ENCODE measurements around the gene PLA2G2A. TPM values are rescaled to one million over a fixed set of nuclear protein-coding genes. Genes with fewer than 3 reads are reported as not detected.

Gene PLA2G2A
- total RNA-seq, 1 experiment from 2014 or later = 7.1 TPM

- H3K4me1 ChIP-seq (ENCODE audit: insufficient read depth, low read length) = no peaks in the 10 kb centered on the region; the same call in 1 of the 2 replicates
- H2BK12ac ChIP-seq (ENCODE audit: insufficient read length, low read depth, low read length) = no peak overlapping the region
- no peak overlapping the region for H4K91ac ChIP-seq (ENCODE audit: insufficient read length, low read depth, low read length)
- no peak overlapping the region for H2BK5ac ChIP-seq (ENCODE audit: insufficient read length, low read length)
- H3K9ac ChIP-seq (ENCODE audit: extremely low read depth, insufficient read length, low read length) = no peak overlapping the region
- H3K79me2 ChIP-seq (ENCODE audit: insufficient read depth, low read length) = no peaks in the 10 kb centered on the region
- no peaks in the 10 kb centered on the region for H3K27me3 ChIP-seq (ENCODE audit: insufficient read depth, low read length)
- no peak overlapping the region for H3K56ac ChIP-seq (ENCODE audit: insufficient read length, low read depth, low read length)
- no peak overlapping the region for H3K14ac ChIP-seq (ENCODE audit: insufficient read depth, low read length)
- no peak overlapping the region for H3K23ac ChIP-seq (ENCODE audit: insufficient read length, low read depth, low read length)
- no peak overlapping the region for H2BK15ac ChIP-seq (ENCODE audit: low read depth, low read length)
- no peaks in the 10 kb centered on the region for H3K9me3 ChIP-seq (ENCODE audit: control insufficient read depth, low read depth, low read length)
- peaks cover 7% of the 10 kb centered on the region; the same call in 1 of the 2 replicates for H3K27me3 Mint-ChIP-seq (ENCODE audit: low read depth)
- no peak overlapping the region for H4K8ac ChIP-seq (replicated peaks; ENCODE audit: insufficient read length, low read depth, low read length)
- H3K27ac Mint-ChIP-seq = no peak overlapping the region
- DNase-seq = no peak
- H4K5ac ChIP-seq (ENCODE audit: insufficient read length, low read depth, low read length) = no peak overlapping the region
- H2AFZ ChIP-seq (ENCODE audit: low read length) = no peak overlapping the region
- no peak for TF ChIP-seq CTCF (conservative IDR thresholded peaks at IDR 0.05)
- no peak overlapping the region for H3K4ac ChIP-seq (ENCODE audit: low read depth, low read length)
- H2AK5ac ChIP-seq (ENCODE audit: insufficient read length, low read length) = no peak overlapping the region
- peaks cover 0 to 11% (median 0%) of the 10 kb centered on the region in 3 experiments; a peak in 1 of 7 replicates for H3K36me3 Mint-ChIP-seq (ENCODE audit: insufficient read depth in 1 of 3, low read depth in 3 of 3)
- no peaks in the 10 kb centered on the region for H3K79me1 ChIP-seq (ENCODE audit: insufficient read depth, low read depth, low read length, poor library complexity, severe bottlenecking)
- no peak overlapping the region for H2BK20ac ChIP-seq (ENCODE audit: low read depth, low read length, poor library complexity, severe bottlenecking)
- no peak overlapping the region for H3T11ph ChIP-seq (ENCODE audit: low read length)
- peaks cover 0 to 7% of the 10 kb centered on the region in 2 experiments; a peak in 3 of 4 replicates for H3K4me1 Mint-ChIP-seq
- H3K18ac ChIP-seq (ENCODE audit: insufficient read length, low read depth, low read length) = no peak overlapping the region
- no peak overlapping the region for H2BK120ac ChIP-seq (ENCODE audit: low read depth, low read length, poor library complexity, severe bottlenecking)
- H3K4me3 Mint-ChIP-seq = no peak overlapping the region
- H3K9me3 Mint-ChIP-seq = peaks cover 6 to 18% of the 10 kb centered on the region in 2 experiments; a peak in 4 of 5 replicates
- H3K27ac ChIP-seq (ENCODE audit: insufficient read length, low read depth, low read length) = no peak overlapping the region
- WGBS (ENCODE audit: extremely low coverage, insufficient read length, low lambda C conversion rate) = no CpG with 5 or more reads among the region's 5 CpGs
- H3K23me2 ChIP-seq (ENCODE audit: insufficient read length, low read depth, low read length, poor library complexity, severe bottlenecking) = no peaks in the 10 kb centered on the region
- H4K20me1 ChIP-seq (ENCODE audit: control insufficient read depth, insufficient read depth, insufficient read length) = no peaks in the 10 kb centered on the region
- no peak overlapping the region for H3K4me2 ChIP-seq (ENCODE audit: insufficient read depth, insufficient read length, low read length)
These were observed 48.7 kb upstream of the PLA2G2A start for GRCh38 chr1:20028125-20028524.

Data from H9 (cell line).